GM19025 (cell line): Measurements from ENCODE around the gene GNA12.
A peak's percentile ranks its signal among the peaks of the same experiment; 100 is the strongest.
"Not testable (repeated sequence)": the region's sequence is repeated elsewhere in the genome, so short reads cannot be mapped to it uniquely, and the experiment has no call there.

Experiments used
- ATAC-seq: cut with Tn5 transposase; IDR thresholded peaks from one replicate; pipeline ENCODE4 v1.9.1; 2021; ENCODE audit warnings: mild to moderate bottlenecking, low read depth, moderate library complexity; ENCODE audit not compliant: unreplicated experiment

GNA12 gene

GRCh38 chr7:2705371-2706096 is 138.6 kb downstream of the GNA12 start:
- ATAC-seq = no peak

GRCh38 chr7:2702594-2702957 is 141.5 kb downstream of the GNA12 start:
- no peak for ATAC-seq

- no peak for ATAC-seq
These were observed 142.1 kb downstream of the GNA12 start for GRCh38 chr7:2701832-2702593.

- ATAC-seq = no peak
These were observed 142.7 kb downstream of the GNA12 start for GRCh38 chr7:2701424-2701823.

GRCh38 chr7:2700141-2700850 is 143.8 kb downstream of the GNA12 start:
- ATAC-seq = no peak

- no peak for ATAC-seq
These were observed 144.9 kb downstream of the GNA12 start for GRCh38 chr7:2699289-2699620.

GRCh38 chr7:2698581-2699288 is 145.4 kb downstream of the GNA12 start:
- ATAC-seq = peak; percentile 90

GRCh38 chr7:2694122-2694436 is 150.0 kb downstream of the GNA12 start:
- not testable (repeated sequence) for ATAC-seq

GRCh38 chr7:2693420-2694121 is 150.5 kb downstream of the GNA12 start:
- not testable (repeated sequence) for ATAC-seq

GRCh38 chr7:2692543-2692942 is 151.6 kb downstream of the GNA12 start:
- ATAC-seq = no peak

GRCh38 chr7:2691932-2692439 is 152.1 kb downstream of the GNA12 start:
- not testable (repeated sequence) for ATAC-seq

- ATAC-seq = no peak
These were observed 152.9 kb downstream of the GNA12 start for GRCh38 chr7:2691011-2691707.

GRCh38 chr7:2689951-2690705 is 154.0 kb downstream of the GNA12 start:
- ATAC-seq = no peak

GRCh38 chr7:2689343-2689847 is 154.7 kb downstream of the GNA12 start:
- ATAC-seq = no peak

GRCh38 chr7:2688409-2689342 is 155.4 kb downstream of the GNA12 start:
- peak; percentile 70 for ATAC-seq

- ATAC-seq = no peak
These were observed 156.2 kb downstream of the GNA12 start, which contains the start of gene AMZ1 for GRCh38 chr7:2687881-2688318. TSS of gene AMZ1 (plus strand) at chr7:2688202. CDS start at chr7:2700452, 12,250 bp downstream.

GRCh38 chr7:2687338-2687869 is 156.7 kb downstream of the GNA12 start:
- ATAC-seq = no peak
